Measurements from ENCODE around the gene MMP13.

GRCh38 chr11:102920118-102920684 lies 35.3 kb downstream of the MMP13 start:
- TF ChIP-seq CTCF (IDR thresholded peaks at IDR 0.05), result no peak
- TF ChIP-seq POLR2A (IDR thresholded peaks at IDR 0.05), result no peak
- TF ChIP-seq POLR2AphosphoS5 (IDR thresholded peaks at IDR 0.05), result no peak
